ENCODE measurements around the gene ZNF473.

GRCh38 chr19:49977881-49978280, 47.9 kb upstream of the ZNF473 start:
- no peak for TF ChIP-seq ZNF317 (CRISPR knock-in tag; IDR thresholded peaks at IDR 0.05; ENCODE audit: borderline replicate concordance, low read depth)
- no peak for TF ChIP-seq CTCF (IDR thresholded peaks at IDR 0.05)
- TF ChIP-seq ZNF121 (CRISPR knock-in tag; IDR thresholded peaks at IDR 0.05): no peak
- TF ChIP-seq USF2 (CRISPR knock-in tag; IDR thresholded peaks at IDR 0.05): no peak
- no peak for TF ChIP-seq SMAD3 (CRISPR knock-in tag; IDR thresholded peaks at IDR 0.05; ENCODE audit: borderline replicate concordance)
- no peak for TF ChIP-seq ZBTB21 (CRISPR knock-in tag; IDR thresholded peaks at IDR 0.05; ENCODE audit: borderline replicate concordance)
- no peak for TF ChIP-seq E2F1 (CRISPR knock-in tag; IDR thresholded peaks at IDR 0.05)
- TF ChIP-seq JUN (CRISPR knock-in tag; IDR thresholded peaks at IDR 0.05): no peak
- TF ChIP-seq ZNF416 (CRISPR knock-in tag; IDR thresholded peaks at IDR 0.05): no peak

Data from WTC11 (cell line).